Limb (tissue), 2 donors: ENCODE measurements around the gene HOXD10.

ENCODE experiments used
- DNase-seq, 2 donors: peaks; one replicate each; pipeline ENCODE4 v3.0.0-alpha.2; 2016; ENCODE audit errors: extremely low spot score in 2 of 2

HOXD10 gene

DNA sequence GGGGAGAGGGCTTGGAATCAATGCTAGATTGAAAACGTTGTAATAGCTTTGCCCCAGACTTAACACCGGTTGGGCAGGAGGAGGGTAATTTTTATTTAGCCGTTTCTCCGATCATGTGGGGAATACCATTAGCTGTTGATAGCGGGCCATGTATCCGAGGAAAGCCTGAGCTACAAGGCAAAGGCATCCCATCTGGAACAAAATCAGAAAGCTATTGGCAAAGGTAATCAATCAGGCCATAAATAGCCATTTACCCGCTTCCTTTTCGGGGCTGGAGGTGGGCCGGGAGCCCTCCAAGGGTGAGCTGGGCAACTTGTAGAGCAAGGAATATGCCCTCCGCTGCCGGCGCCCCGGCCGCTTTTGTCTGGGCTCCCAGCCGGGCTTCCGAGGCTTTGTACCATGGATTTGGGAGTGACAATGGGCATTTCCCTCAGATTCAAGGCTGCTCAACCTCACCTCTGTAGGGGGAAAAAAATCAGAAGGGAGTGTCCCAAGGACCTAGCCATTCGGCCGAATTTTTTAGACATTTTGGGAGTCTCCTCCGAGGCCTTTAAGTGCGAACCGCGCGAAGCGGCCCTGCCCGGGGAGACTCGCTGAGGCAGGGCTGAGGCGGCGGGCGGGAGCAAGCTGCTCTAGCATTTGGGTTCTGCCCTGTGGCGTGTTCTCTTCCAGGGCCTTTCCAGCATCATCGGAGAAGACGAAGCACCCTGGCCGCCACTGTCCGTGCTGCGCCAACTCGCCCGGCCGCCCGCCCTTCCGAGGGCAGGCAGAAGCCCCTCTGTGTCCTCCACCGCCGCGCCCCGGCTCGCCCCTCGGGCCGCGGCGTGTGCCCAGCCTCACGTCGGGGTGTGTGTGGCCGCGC is 4.8 kb downstream of the HOXD10 start:
- peak in 1 of 2 donors; percentile 64 for DNase-seq

- DNase-seq: no peak
These were observed 5.6 kb downstream of the HOXD10 start for GRCh38 chr2:176122052-176122682.

DNA sequence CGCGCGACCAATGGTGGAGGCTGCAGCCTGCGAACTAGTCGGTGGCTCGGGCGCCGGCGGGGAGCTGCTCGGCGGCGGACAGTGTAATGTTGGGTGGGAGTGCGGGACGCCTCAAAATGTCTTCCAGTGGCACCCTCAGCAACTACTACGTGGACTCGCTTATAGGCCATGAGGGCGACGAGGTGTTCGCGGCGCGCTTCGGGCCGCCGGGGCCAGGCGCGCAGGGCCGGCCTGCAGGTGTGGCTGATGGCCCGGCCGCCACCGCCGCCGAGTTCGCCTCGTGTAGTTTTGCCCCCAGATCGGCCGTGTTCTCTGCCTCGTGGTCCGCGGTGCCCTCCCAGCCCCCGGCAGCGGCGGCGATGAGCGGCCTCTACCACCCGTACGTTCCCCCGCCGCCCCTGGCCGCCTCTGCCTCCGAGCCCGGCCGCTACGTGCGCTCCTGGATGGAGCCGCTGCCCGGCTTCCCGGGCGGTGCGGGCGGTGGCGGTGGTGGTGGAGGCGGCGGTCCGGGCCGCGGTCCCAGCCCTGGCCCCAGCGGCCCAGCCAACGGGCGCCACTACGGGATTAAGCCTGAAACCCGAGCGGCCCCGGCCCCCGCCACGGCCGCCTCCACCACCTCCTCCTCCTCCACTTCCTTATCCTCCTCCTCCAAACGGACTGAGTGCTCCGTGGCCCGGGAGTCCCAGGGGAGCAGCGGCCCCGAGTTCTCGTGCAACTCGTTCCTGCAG is 6.3 kb downstream of the HOXD10 start, which contains the start of gene HOXD9:
HOXD9 (plus strand) TSS at position 37 of the 728 bp plus-strand sequence; CDS start at position 87, 50 bp downstream.
- peak in 1 of 2 donors; percentile 82 for DNase-seq

- DNase-seq: peak in 1 of 2 donors; percentile 59
These were observed 7.0 kb downstream of the HOXD10 start for GRCh38 chr2:176123411-176124109.

DNA sequence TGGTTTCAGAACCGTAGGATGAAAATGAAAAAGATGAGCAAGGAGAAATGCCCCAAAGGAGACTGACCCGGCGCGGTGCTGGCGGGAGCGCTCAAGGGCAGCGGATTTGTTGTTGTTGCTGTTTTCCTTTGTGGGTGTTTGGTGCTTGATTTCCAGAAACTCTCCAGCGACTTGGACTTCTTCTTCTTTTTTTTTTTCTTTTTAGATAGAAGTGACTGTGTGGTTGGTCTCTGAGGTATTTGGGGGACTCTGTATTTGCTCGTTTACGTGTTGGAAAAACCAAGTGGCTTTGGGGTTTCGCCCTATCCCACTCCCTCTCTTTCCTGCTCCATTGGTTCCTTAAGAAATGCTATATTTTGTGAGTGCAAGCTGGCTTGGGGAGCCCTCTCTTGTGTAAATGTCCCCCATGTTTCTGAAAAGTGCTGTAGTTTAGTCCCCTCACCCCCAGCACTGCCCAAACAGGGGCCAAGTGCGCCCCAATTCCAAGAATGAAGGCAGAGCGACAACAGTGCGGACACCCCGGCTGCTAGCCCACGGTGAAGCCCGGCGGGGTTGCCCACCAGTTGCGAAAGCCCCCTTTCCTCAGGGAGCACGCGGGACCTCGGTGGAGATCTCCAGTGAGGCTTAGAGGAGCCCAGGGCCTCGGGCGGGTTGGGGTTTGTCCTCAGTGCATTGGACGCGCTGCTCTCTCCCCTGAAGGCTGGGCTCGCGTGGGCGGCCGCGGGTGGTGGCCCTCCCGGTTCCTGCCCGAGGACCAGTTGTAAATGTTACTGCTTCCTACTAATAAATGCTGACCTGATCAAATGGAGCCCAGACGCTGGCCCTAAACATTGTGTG is 7.8 kb downstream of the HOXD10 start:
- DNase-seq: peak in 1 of 2 donors; percentile 44

DNA sequence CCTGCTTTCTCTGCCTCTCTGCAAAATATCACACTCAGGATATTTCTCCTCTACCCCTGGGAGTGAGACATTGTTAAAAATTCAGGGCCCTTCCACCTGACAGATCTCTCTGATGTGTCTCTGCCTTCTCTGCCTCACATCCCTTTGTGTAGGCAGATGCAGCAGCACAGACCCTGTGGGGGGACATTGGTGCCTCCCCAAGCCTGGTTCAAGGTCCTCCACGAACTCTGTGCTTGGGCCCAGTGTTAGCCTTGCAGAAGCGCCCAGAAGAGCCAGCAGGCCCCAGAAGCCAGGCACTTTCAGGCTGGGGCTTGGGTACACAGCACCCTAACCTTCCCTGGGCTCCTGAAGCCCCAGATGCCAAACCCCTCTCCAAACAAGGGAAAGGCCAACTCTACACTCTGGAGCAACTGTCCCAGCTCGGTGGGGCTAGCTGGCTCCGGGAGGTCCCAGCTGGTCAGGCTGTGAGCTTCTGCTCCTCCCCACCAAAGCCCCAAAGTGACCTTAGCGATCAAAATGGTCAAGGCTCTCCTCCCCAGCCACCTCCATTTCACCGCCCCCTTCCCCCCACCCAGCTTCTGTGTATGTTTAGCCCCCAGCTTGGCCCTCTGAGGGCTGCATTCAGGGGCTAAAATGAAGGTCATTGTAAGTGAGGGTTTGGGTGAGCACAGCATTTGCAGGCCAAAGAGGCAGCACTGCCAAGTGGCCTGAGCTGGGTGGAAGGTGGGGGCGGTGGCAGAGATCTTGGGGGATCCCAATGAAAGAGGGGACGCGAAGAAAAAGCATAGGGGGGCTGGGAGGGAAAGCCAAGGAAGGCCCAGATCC is 8.6 kb downstream of the HOXD10 start:
- peak in 1 of 2 donors; percentile 46 for DNase-seq

GRCh38 chr2:176125772-176126054 is 9.1 kb downstream of the HOXD10 start:
- no peak for DNase-seq

DNA sequence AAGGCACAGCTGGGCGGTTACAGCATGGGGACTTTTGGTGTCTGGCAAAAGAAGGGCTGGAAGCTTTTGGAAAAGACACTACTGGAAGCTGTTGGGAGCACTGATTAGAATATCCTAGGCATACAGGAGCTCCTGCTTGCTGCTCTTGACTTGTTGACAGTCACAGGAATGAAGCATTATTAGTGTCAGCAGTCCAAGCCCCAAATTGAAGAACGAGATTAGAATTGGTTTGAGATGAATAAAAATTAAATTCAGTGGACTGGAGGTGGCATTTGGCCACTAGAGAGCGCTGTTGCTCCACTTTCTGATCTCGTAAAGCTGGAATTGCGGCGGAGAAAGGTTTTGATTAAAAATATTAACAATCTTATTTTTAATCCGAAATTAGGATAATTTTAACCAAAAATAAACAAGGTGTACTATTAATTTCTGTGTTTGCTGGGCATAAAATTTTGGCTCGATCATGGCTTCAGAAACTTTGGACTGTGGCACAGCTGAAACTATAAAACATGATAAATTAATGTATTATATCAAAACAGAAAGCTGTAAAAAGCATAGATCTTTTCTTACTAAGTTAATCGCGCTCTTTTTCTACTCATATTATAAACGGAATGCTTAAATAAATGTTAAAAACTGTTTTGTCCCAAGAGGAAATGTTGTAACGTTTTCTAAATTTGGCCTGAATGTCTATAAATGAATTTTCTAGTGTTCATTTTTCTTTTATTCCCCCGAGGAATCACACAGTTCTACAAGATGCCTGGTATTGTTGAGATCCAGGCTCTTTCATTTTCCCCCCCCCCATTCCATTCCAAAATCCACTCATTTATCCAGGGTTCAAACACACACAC is 10.6 kb downstream of the HOXD10 start:
- DNase-seq: peak; percentile 75 to 83

GRCh38 chr2:176127774-176128072 is 11.1 kb downstream of the HOXD10 start:
- no peak for DNase-seq

GRCh38 chr2:176128172-176128981 is 11.8 kb downstream of the HOXD10 start:
- peak in 1 of 2 donors; percentile 78 for DNase-seq

GRCh38 chr2:176128982-176129796 is 12.6 kb downstream of the HOXD10 start, which contains the start of gene HOXD8:
TSS of gene HOXD8 (plus strand) at chr2:176129705. CDS start at chr2:176130367, 662 bp downstream.
- DNase-seq: peak; percentile 88 to 89

- DNase-seq: no peak
These were observed 13.2 kb downstream of the HOXD10 start for GRCh38 chr2:176129813-176130146.

GRCh38 chr2:176130147-176130956 is 13.8 kb downstream of the HOXD10 start:
- peak in 1 of 2 donors; percentile 85 for DNase-seq

DNA sequence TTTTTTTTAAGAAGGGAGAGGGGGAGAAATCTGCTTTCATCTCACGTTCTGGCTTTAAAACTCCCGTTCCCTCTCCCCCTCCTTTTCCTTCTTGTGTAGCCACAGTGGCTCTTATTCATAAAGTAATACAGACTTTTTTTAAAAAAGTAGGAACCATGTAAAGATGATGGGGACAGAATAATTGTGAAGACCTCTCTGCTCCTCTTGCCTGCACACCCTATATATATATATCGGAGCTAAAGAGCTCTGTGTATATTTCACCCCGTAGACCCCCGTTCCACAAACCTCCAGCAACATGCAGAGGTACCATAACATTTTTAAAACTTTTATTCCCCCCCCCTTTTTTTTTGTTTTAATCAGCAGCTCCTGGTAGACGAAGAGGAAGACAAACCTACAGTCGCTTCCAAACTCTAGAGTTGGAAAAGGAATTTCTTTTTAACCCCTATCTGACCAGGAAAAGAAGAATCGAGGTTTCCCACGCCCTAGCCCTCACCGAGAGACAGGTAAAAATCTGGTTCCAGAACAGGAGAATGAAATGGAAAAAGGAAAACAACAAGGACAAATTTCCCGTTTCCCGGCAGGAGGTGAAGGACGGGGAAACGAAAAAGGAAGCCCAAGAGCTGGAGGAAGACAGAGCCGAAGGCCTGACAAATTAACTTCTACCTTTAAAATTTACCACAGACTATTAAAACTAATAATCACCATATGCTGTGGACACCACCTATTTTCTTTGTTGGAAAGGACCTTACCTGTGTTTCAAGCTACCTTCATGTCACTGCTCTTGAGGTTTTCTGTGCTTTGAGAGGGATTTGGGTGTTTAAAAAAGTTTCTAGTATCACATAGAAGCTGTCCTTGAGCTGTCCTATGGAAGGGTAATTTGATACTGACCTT is 14.6 kb downstream of the HOXD10 start:
- peak in 1 of 2 donors; percentile 36 for DNase-seq

DNA sequence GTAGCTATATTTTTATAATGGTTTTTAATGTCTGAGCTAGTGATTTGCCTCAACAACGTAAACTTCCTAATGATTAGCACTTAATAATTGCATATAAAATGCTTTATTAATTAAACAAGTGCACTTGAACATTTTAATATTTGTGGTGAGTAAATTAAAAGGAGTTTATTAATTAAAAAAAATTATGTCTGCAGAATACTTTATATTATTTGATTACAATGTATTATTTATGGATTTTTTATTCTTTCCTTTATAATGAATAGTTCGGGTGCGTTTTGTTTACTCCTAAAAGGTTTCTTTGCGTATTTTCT is 15.2 kb downstream of the HOXD10 start:
- no peak for DNase-seq
